Coronary artery (tissue), 2 donors: ENCODE data around the gene NTM.

Source experiments
- DNase-seq: peaks from one replicate; pipeline ENCODE4 v3.0.0-alpha.2; 2017; ENCODE audit warnings: low spot score
- H3K27ac ChIP-seq, 2 donors: fragments of 200-600 bp; sonication (generic); one replicate each; pipeline ENCODE4 v1.5.1; 2016 to 2019
- H3K4me3 ChIP-seq: fragments of 200-600 bp; sonication (generic); 2 replicates; pipeline ENCODE4 v1.5.1; 2016; ENCODE audit warnings: mild to moderate bottlenecking, moderate library complexity
- CTCF ChIP-seq: fragments of 200-600 bp; sonication (generic); IDR thresholded peaks from one replicate; pipeline ENCODE4 v1.5.1; 2019; ENCODE audit warnings: antibody characterized with exemption

The NTM gene

GRCh38 chr11:132142554-132142953 lies 772.1 kb downstream of the NTM start:
- no peak overlapping the region for H3K27ac ChIP-seq
- H3K4me3 ChIP-seq: no peak overlapping the region
- DNase-seq: no peak
- no peak for TF ChIP-seq CTCF

GRCh38 chr11:132147464-132147863 lies 777.0 kb downstream of the NTM start:
- no peak overlapping the region for H3K27ac ChIP-seq
- no peak for DNase-seq
- no peak for TF ChIP-seq CTCF
- H3K4me3 ChIP-seq: no peak overlapping the region

GRCh38 chr11:132154781-132155180 lies 784.4 kb downstream of the NTM start:
- no peak overlapping the region for H3K4me3 ChIP-seq
- no peak for DNase-seq
- no peak overlapping the region for H3K27ac ChIP-seq
- no peak for TF ChIP-seq CTCF

GRCh38 chr11:132158091-132158490 lies 787.7 kb downstream of the NTM start:
- no peak overlapping the region for H3K4me3 ChIP-seq
- no peak for DNase-seq
- TF ChIP-seq CTCF: no peak
- no peak overlapping the region for H3K27ac ChIP-seq

GRCh38 chr11:132158696-132159095 lies 788.3 kb downstream of the NTM start:
- no peak for TF ChIP-seq CTCF

GRCh38 chr11:132161403-132162078 lies 791.1 kb downstream of the NTM start:
- no peak overlapping the region for H3K4me3 ChIP-seq
- H3K27ac ChIP-seq: no peak overlapping the region
- TF ChIP-seq CTCF: no peak
- no peak for DNase-seq

More at GRCh38 chr11:132158696-132159095, 788.3 kb downstream of the NTM start:
- Histone ChIP-seq H3K27ac (no peak overlapping the region), H3K4me3 (no peak overlapping the region)
- no peak for DNase-seq

- Histone ChIP-seq H3K27ac (no peak overlapping the region), H3K4me3 (no peak overlapping the region)
- no peak for TF ChIP-seq CTCF
- no peak for DNase-seq
These were observed 798.0 kb downstream of the NTM start for GRCh38 chr11:132168344-132168981.
